Sigmoid colon (tissue), 7 donors: ENCODE measurements around the gene RD3L. TPM values are rescaled to one million over a fixed set of nuclear protein-coding genes. Genes with fewer than 3 reads are reported as not detected.

Experiments
- DNase-seq: peaks from one replicate; pipeline ENCODE4 v3.0.0-alpha.2; 2019
- H3K27ac ChIP-seq, 4 donors: fragments of 200-600 bp; sonication (generic); one replicate each; pipeline ENCODE4 v1.5.1; 2016 to 2019; ENCODE audit warnings: mild to moderate bottlenecking in 1 of 4
- H3K27me3 ChIP-seq, 3 donors: fragments of 200-600 bp; sonication (generic); one replicate each; pipeline ENCODE4 v1.5.1; 2019; ENCODE audit warnings: mild to moderate bottlenecking in 1 of 3
- H3K36me3 ChIP-seq, 4 donors: fragments of 200-600 bp; sonication (generic); one replicate each; pipeline ENCODE4 v1.5.1; 2016 to 2019
- H3K4me1 ChIP-seq, 4 donors: fragments of 200-600 bp; sonication (generic); one replicate each; pipeline ENCODE4 v1.5.1; 2017 to 2019
- H3K4me3 ChIP-seq, 4 donors: fragments of 200-600 bp; sonication (generic); one replicate each; pipeline ENCODE4 v1.5.1; 2017 to 2019; ENCODE audit warnings: mild to moderate bottlenecking in 2 of 4, moderate library complexity in 1 of 4
- H3K9me3 ChIP-seq, 4 donors: fragments of 200-600 bp in 3 of 4; sonication (generic) in 3 of 4; one replicate each; pipeline versions ENCODE4 v1.5.1 to v1.6.1; 2013 to 2019
- EP300 ChIP-seq, 4 donors: sonication (generic); formaldehyde crosslinking; IDR thresholded peaks; one replicate each; pipeline ENCODE4 v1.6.1; 2017; ENCODE audit warnings: antibody characterized with exemption in 4 of 4
- POLR2A ChIP-seq, 2 donors: fragments of 450-650 bp; IDR thresholded peaks; one replicate each; pipeline ENCODE4 v1.6.1; 2016; ENCODE audit warnings: antibody characterized with exemption in 2 of 2, mild to moderate bottlenecking in 2 of 2, moderate library complexity in 2 of 2
- POLR2AphosphoS5 ChIP-seq, 4 donors: sonication (generic); formaldehyde crosslinking; IDR thresholded peaks; one replicate each; pipeline ENCODE4 v1.6.1; 2017; ENCODE audit warnings: antibody characterized with exemption in 4 of 4
- WGBS, 2 donors: extraction: QIAGEN DNeasy Blood & Tissue Kit; methylation state at CpG; one replicate each; pipeline ENCODE4 v1.1.7; 2013; 5-methylcytosine and 5-hydroxymethylcytosine counted together
- intact Hi-C: fragments of 100-400 bp; cut with DNase I; formaldehyde crosslinking; loops from one replicate; pipeline ENCODE4 v1.15.1; 2023
- polyA plus RNA-seq, 3 donors: library from polyadenylated mRNA; stranded (reverse); fragments of 200-250 nt; gene quantifications; one replicate each; pipeline ENCODE4 v1.2.3, GENCODE V29; 2013
- total RNA-seq, 4 donors: library from RNA; depleted of rRNA; stranded (reverse); fragments of >200 nt; gene quantifications; one replicate each; pipeline ENCODE4 v1.1.0, GENCODE V29; 2016
- TF ChIP-seq, protein P1 (sequence below), 4 experiments: fragments of 450-650 bp in 3 of 4; fragments of 200-600 bp in 1 of 4; IDR thresholded peaks; one replicate each; pipeline ENCODE4 v1.5.1; 2016 to 2019; ENCODE audit warnings: antibody characterized with exemption in 4 of 4, mild to moderate bottlenecking in 3 of 4, moderate library complexity in 2 of 4
- donor health status: healthy with polysubstance abuse.
- donor health status: Bipolar disorder and iron deficiency.
- donor health status: healthy.

Gene RD3L
- total and polyA plus RNA-seq, 7 donors: not detected

DNA sequence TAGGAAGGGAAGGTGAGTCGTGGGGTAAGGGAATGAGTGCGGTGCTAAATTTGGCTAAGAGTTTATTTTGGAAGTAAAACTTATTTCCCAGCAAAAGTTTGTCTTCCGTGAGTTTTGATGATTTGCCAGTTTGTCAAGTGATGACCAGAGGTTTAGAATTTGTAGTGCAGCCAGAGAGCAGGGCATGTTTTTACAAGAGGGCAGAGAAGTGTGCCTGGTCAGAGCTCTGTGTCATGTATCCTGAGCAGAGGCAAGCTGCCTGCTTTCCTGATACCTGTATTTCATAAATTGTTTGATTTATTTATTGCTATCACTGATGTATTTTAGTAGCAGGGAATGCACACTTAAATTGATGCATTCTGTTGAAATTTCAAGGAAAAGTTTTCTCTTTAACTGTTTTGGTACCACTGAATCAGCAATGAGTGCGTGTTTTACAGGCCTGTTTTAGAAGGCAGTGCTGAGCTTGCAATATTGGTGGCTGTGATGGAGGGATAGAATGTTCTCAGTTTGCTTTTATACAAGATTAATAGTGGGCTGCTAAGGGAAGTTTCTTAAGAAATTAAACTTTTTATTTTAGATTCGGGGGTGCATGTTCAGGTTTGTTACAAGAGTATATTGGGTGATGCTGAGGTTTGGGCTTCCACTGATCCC is 19.7 kb upstream of the RD3L start:
- H3K4me3 ChIP-seq: no peak overlapping the region
- H3K36me3 ChIP-seq: no peaks in the 10 kb centered on the region
- DNase-seq: no peak
- H3K9me3 ChIP-seq: no peaks in the 10 kb centered on the region
- H3K4me1 ChIP-seq: no peaks in the 10 kb centered on the region
- WGBS, 2 donors: 80 to 86% methylated on average over 5 of the region's 5 CpGs
- TF ChIP-seq POLR2AphosphoS5 (IDR thresholded peaks at IDR 0.05) (no peak), EP300 (IDR thresholded peaks at IDR 0.05) (no peak), POLR2A (IDR thresholded peaks at IDR 0.05) (no peak)
- TF ChIP-seq, protein P1, sequence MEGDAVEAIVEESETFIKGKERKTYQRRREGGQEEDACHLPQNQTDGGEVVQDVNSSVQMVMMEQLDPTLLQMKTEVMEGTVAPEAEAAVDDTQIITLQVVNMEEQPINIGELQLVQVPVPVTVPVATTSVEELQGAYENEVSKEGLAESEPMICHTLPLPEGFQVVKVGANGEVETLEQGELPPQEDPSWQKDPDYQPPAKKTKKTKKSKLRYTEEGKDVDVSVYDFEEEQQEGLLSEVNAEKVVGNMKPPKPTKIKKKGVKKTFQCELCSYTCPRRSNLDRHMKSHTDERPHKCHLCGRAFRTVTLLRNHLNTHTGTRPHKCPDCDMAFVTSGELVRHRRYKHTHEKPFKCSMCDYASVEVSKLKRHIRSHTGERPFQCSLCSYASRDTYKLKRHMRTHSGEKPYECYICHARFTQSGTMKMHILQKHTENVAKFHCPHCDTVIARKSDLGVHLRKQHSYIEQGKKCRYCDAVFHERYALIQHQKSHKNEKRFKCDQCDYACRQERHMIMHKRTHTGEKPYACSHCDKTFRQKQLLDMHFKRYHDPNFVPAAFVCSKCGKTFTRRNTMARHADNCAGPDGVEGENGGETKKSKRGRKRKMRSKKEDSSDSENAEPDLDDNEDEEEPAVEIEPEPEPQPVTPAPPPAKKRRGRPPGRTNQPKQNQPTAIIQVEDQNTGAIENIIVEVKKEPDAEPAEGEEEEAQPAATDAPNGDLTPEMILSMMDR (IDR thresholded peaks at IDR 0.05): no peak
- intact Hi-C loops: no loop called here
- H3K27ac ChIP-seq: no peak overlapping the region
- H3K27me3 ChIP-seq: no peaks in the 10 kb centered on the region

DNA sequence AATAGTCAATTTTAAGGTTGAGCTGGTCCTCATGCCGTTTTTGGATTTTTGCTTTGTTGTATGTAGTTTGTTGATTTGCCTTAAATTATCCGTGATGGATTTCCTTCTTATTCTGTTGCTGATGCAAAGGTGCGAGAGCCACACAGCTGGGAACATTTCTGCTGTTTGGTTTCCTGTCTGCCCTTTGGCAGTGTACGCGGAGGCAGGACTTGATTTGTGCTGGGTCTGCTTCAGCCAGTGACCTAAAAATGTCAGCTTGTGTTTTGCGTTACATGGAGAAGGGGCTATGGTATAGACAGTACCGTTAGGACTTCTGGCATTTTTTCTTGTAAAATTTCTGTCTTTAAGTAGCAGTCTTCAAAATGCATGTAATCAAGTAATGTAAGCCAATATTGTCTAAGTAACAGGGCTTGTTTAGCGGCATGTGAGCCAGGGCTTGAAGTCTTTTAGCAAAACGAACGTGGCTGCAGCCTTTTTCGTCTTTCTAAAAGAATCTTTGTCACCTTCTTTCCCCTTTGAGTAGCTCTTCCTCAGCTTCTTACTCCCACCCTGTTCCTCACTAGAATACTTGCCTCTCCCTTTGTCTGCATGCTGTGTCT is 18.2 kb upstream of the RD3L start:
- TF ChIP-seq, protein P1 (IDR thresholded peaks at IDR 0.05): no peak
- TF ChIP-seq POLR2A (IDR thresholded peaks at IDR 0.05) (no peak), POLR2AphosphoS5 (IDR thresholded peaks at IDR 0.05) (no peak), EP300 (IDR thresholded peaks at IDR 0.05) (no peak)
- no peak overlapping the region for H3K27ac ChIP-seq
- WGBS, 2 donors: 55 to 76% methylated on average over 11 of the region's 11 CpGs

DNA sequence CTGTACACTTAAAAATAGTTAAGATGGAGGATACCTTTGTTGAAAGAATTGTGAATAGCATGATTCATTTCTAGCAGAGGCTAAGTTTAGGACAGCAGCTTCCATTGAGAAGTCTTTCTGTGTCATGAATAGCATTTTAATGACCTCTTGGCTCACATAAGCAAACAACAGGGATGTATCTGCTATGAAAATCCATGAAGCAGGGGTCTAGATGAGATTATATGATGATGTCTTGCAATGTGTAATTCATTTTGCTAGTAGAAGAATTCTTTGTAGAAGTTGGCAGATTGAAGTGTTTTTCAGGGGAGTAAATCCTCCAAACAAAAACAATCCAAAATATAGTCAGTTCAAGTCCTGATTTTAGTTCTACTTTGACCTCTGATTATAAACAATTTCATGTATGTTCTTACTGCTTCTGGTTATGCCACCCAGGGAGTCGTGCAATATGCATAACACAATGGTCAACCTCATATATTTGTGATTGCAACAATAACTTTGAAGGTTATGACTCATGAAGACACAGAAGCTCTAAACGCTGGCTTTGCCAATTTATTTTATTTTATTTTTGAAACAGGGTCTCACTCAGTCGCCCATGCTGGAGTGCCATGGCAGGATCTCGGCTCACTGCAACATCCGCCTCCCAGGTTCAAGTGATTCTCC is 6.9 kb upstream of the RD3L start:
- Histone ChIP-seq H3K4me1 (no peaks in the 10 kb centered on the region), H3K9me3 (peaks cover 0 to 6% (median 2%) of the 10 kb centered on the region in 4 donors), H3K4me3 (no peak overlapping the region), H3K27me3 (peaks cover 0 to 14% (median 0%) of the 10 kb centered on the region in 3 donors), H3K27ac (no peak overlapping the region), H3K36me3 (no peaks in the 10 kb centered on the region)
- intact Hi-C loops: no loop called here
- DNase-seq: no peak
- WGBS, 2 donors: 53 to 71% methylated on average over 5 of the region's 5 CpGs
- TF ChIP-seq POLR2AphosphoS5 (IDR thresholded peaks at IDR 0.05) (no peak), EP300 (IDR thresholded peaks at IDR 0.05) (no peak), POLR2A (IDR thresholded peaks at IDR 0.05) (no peak)

More for the DNA sequence above, 18.2 kb upstream of the RD3L start:
- Histone ChIP-seq H3K4me1 (no peaks in the 10 kb centered on the region), H3K4me3 (no peak overlapping the region), H3K36me3 (no peaks in the 10 kb centered on the region), H3K9me3 (no peaks in the 10 kb centered on the region), H3K27me3 (no peaks in the 10 kb centered on the region)
- no peak for DNase-seq
- intact Hi-C loops: no loop called here

DNA sequence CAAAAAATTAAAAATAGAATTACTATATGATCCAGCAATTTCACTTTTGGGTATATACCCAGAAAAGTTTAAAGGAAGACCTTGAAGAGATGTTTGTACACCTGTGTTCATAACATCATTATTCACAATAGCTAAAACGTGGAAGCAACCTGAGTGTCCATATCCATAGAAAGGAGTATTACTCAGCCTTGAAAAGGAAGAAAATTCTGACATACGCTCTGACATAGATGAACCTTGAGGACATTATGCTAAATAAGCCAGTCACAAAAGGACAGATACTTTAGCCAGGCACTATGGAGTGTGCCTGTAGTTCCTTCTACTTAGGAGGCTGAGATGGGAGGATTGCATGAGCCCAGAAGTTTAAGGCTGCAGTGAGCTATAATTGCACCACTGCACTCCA is 6.1 kb upstream of the RD3L start:
- H3K9me3 ChIP-seq: peaks cover 0 to 6% (median 2%) of the 10 kb centered on the region in 4 donors
- TF ChIP-seq POLR2A (IDR thresholded peaks at IDR 0.05): no peak
- TF ChIP-seq POLR2AphosphoS5 (IDR thresholded peaks at IDR 0.05): no peak
- TF ChIP-seq EP300 (IDR thresholded peaks at IDR 0.05): no peak
- TF ChIP-seq, protein P1 (IDR thresholded peaks at IDR 0.05): no peak
- no peak for DNase-seq
- no peak overlapping the region for H3K4me3 ChIP-seq
- H3K27ac ChIP-seq: no peak overlapping the region
- H3K36me3 ChIP-seq: no peaks in the 10 kb centered on the region
- no peaks in the 10 kb centered on the region for H3K4me1 ChIP-seq
- H3K27me3 ChIP-seq: peaks cover 0 to 14% (median 0%) of the 10 kb centered on the region in 3 donors
- 68 to 78% methylated on average over 2 of the region's 2 CpGs for WGBS, 2 donors
- intact Hi-C loops: no loop called here

DNA sequence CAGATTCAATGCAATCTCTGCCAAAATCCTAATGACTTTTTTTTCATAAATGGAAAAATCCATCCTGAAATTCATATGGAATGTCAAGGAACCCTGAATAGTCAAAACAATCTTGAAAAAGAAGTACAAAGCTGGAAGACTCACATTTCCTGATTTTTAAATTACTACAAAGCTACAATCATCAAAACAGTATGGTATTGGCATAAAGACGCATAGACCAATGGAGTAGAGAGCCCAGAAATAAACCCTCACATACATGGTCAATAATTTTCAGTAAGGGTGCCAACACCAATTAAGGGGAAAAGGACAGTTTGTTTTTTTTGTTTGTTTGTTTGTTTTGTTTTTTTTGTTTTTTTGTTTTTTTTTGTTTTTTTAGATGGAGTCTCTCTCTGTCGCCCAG is 4.6 kb upstream of the RD3L start:
- TF ChIP-seq POLR2AphosphoS5 (IDR thresholded peaks at IDR 0.05) (no peak), POLR2A (IDR thresholded peaks at IDR 0.05) (no peak), EP300 (IDR thresholded peaks at IDR 0.05) (no peak)
- TF ChIP-seq, protein P1 (IDR thresholded peaks at IDR 0.05): no peak
- intact Hi-C loops: no loop called here
- H3K4me1 ChIP-seq: no peaks in the 10 kb centered on the region

More for the DNA sequence above, 4.6 kb upstream of the RD3L start:
- H3K27ac ChIP-seq: no peak overlapping the region
- 95 to 96% methylated on average over 2 of the region's 2 CpGs for WGBS, 2 donors
- no peaks in the 10 kb centered on the region for H3K36me3 ChIP-seq
- peaks cover 0 to 26% (median 0%) of the 10 kb centered on the region in 3 donors for H3K27me3 ChIP-seq
- H3K4me3 ChIP-seq: no peak overlapping the region
- H3K9me3 ChIP-seq: peaks cover 0 to 6% (median 2%) of the 10 kb centered on the region in 4 donors
- no peak for DNase-seq
